Activated CD4-positive, alpha-beta T cell treated with anti-CD3 and anti-CD28 coated beads, Interleukin-2, amount 50 U/mL, for 24 hours (primary cell): Measurements from ENCODE around the gene DQX1.
A peak's percentile ranks its signal among the peaks of the same experiment; 100 is the strongest.
"Not testable (repeated sequence)": the region's sequence is repeated elsewhere in the genome, so short reads cannot be mapped to it uniquely, and the experiment has no call there.

Experiments
- DNase-seq, 2 donors: peaks; one replicate each; pipeline ENCODE4 v3.0.0-alpha.2; 2020; ENCODE audit warnings: low read depth in 1 of 2, low spot score in 1 of 2

Gene DQX1

GRCh38 chr2:74497777-74498499 is 28.1 kb downstream of the DQX1 start:
- no peak for DNase-seq

DNA sequence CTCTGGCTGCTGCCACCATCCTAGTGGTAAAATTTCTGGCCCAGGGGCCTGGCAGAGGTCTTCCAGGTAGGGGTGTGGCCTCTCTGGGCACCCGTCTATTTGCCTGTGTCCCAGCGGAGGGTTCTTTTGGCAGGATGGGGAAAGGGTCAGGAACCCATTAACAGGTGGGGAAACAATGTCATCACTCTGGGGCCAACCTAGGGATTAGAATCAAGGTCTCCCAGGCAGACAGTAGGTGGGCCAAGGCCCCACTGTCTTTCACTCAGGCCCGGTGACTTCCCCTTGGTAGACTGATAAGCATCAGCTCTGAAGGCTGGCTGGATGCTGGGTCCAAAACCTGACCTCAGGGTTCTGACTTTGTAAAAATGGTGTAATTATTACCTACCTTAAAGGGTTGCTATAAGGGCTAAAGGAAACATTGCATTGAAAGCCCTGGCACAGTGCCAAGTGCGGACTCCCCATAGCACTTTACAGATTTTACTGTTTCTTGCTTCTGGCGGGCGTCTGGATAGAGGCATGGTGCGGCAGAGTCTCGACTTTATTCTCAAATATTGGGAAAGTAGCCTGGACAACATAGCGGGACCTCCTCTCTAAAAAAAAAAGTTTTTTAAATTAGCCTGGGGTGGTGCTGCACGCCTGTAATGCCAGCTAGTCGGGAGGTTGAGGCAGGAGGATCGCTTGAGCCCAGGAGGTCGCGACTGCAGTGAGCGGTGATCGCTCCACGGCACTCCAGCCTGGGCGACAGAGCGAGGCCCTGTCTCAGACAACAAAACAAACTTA is 28.8 kb downstream of the DQX1 start:
- DNase-seq: no peak

GRCh38 chr2:74495440-74495839 is 30.6 kb downstream of the DQX1 start:
- no peak for DNase-seq

DNA sequence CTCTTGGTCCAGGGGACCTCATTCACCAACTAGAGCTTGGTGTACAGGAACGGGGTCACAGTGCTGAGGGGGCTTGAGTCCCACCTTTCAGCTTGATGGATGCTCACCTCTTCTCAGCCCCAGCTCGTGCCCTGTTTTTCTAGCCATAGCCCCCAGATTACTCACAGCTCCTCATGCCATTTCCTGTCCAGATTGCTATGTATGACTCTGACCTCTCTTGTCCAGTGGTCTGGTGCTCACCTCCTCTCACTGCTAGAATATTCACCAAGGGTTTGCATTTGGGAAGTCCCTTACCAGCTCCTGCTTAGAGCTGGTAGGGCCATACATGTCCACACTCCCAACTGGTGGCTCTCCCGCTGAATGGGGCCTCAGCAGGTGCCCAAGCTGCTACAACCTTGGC is 32.5 kb downstream of the DQX1 start:
- no peak for DNase-seq

DNA sequence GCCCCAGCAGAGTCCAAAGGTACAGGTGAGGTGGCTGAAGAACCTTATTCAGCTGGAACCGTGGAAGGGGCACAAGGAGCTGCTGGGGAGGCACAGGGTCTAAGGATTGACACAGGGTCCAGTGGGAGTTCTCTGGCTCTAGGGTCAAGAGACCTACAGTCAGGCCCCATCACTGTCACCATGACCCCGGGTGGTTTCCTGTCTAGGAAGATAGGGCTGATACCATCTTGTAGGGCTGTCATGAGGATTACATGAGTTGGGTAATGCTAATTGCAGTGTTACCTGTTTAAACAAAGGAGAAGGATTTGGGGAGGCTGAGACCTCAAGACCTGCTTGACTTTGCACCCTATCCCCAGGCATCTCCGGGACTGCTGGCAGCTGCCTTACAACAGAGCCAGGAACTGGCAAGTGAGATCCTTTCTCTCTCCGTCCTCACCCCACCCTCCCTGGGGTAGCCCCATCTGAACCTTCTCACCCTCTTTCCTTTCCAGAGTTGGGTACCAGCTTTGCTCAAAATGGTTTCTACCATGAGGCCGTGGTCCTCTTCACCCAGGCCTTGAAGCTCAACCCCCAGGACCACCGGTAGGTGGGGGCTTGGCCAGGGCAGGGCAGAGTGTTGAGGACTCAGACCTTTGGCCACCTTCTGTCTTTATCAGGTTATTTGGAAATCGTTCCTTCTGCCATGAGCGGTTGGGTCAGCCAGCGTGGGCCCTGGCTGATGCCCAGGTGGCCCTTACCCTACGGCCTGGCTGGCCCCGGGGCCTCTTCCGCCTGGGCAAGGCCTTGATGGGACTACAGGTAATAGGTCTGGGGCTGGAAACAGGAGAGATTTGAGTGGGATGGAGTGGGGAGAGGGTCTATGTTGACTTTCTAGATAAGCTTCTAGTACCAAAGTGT is 34.1 kb downstream of the DQX1 start:
- no peak for DNase-seq

GRCh38 chr2:74489906-74490305 is 36.1 kb downstream of the DQX1 start:
- no peak for DNase-seq

GRCh38 chr2:74488643-74489481 is 37.2 kb downstream of the DQX1 start:
- DNase-seq: no peak

GRCh38 chr2:74486141-74486540 is 39.9 kb downstream of the DQX1 start:
- no peak for DNase-seq

DNA sequence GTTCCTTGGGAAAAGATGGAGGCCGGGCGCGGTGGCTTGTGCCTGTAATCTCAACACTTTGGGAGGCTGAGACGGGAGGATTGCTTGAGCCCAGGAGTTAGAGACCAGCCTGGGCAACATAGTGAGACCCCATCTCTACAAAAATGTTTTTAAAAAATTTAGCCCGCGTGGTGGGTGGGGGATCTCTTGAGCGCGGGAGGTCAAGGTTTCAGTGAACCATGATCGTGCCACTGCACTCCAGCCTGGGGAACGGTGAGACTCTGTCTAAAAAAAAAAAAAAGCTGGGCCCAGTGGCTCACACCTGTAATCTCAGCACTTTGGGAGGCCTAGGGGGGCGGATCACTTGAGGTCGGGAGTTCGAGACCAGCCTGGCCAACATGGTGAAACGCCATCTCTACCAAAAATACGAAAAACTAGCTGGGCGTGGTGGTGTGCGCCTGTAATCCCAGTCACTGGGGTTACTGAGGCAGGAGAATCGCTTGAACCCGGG is 42.3 kb downstream of the DQX1 start:
- DNase-seq: not testable (repeated sequence)

DNA sequence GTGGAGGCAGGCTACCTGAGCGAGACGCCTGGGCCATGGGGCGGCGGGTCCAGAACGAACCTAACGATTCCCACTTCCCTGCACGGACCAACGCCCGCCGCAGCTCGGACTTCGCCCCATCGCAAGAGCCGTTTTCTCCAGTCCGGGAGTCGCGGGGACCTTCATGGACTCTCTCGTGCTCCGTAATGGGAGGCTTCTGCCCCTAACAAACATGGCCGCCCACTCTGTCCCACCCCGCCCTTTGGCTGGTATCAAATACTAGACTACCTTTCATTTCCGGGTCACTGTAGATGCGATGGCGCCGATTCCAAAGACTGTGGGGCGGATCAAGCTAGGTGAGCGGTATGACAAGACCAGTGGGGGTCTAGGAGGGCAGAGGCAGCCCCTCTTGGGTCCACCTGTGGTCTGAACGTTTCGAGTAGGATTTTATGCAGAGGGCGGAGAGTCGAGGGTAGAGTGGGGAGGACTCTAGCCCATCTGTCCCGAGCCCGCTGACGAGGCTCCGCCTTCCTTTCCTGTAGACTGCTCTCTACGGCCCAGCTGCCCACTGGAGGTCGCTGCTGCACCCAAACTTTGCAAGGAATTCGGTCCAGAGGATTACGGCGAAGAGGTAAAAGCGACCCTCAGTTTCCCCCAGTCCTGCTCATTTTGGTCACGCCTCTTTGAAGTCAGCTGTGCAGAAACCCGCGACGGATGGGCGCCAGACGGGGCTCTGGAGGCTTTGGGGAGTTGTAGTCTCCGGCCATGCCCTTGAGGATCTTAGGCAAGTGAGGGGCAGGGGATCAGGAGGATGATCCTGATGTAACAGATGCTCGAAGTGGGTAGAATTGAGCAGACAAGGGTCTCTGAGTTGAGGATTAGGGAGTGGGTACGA is 43.0 kb downstream of the DQX1 start, which contains the start of the genes CCDC142 and TTC31:
TSS of gene CCDC142 (minus strand) at position 198 of the 874 bp plus-strand sequence. CDS start at position 37, 161 bp downstream.
TSS of gene TTC31 (plus strand) at position 281 of the 874 bp plus-strand sequence. CDS start at position 296, 15 bp downstream.
- DNase-seq: peak; percentile 81 to 94

GRCh38 chr2:74481961-74482800 is 43.9 kb downstream of the DQX1 start:
- no peak for DNase-seq

- DNase-seq: no peak
These were observed 44.6 kb downstream of the DQX1 start for GRCh38 chr2:74481431-74481830.

- DNase-seq: no peak
These were observed 51.1 kb downstream of the DQX1 start for GRCh38 chr2:74474899-74475298.

GRCh38 chr2:74474481-74474880 is 51.5 kb downstream of the DQX1 start:
- DNase-seq: no peak

GRCh38 chr2:74472945-74473258 is 53.1 kb downstream of the DQX1 start:
- DNase-seq: no peak

GRCh38 chr2:74472086-74472944 is 53.7 kb downstream of the DQX1 start, which contains the start of gene MRPL53:
Gene MRPL53, minus strand, starts transcription at chr2:74472680. Its CDS starts 20 bp downstream, at chr2:74472660.
- DNase-seq: peak; percentile 94 to 96

DNA sequence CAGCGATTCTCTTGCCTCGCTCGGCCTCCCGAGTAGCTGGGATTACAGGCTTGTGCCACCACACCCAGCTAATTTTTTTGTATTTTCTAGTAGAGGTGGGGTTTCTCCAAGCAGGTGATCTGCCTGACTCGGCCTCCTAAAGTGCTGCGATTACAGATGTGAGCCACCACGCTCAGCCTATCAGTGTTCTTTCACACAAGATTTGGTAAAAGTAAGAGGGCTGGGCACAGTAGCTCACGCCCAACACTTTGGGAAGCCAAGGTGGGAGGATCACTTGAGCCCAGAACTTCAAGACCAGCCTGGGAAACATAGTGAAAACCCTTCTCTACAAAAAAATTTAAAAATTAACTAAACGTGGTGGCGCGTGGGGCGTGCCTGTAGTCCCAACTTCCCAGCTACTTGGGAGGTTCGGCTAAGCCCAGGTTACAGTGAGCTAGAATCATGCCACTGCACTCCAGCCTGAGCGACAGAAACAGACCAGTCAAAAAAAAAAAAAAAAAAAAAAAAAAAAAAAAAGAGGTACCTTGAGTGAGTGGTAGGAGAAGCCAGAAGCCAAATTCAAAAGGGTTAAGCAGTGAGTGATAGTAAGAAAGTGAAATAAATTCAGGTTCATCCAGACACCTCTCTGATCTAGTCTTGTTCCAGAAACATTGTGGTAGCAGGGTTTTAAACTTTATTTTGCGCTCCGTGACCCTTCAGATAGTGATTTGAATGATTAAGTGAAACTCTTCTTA is 54.5 kb downstream of the DQX1 start:
- DNase-seq: no peak
